ENCODE data around the gene UGT1A4. TPM values are rescaled to one million over a fixed set of nuclear protein-coding genes. Genes with fewer than 3 reads are reported as not detected.

Gene UGT1A4
- total and polyA plus RNA-seq, 12 donors: not detected

DNA sequence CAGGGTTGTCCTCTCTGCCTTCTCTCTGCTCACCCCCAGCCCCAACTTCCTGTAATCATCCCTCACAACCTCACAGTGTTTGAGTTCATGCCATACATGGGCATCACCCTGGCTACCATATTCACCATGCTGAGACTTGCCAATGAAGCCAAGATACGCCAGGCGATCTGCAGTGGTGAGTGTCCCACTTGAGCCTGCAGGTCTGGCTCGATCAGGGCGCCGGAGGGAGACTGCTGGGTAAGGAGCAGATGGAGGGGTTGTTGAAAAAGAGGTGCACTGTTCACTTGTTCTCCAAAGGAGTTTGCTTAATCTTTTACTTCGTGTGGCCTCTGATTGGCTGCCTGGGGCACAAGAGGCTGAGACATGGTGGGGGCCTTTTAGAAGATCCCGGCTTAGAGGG lies 74.2 kb downstream of the UGT1A4 start:
- H3K27ac ChIP-seq: no peak overlapping the region
- TF ChIP-seq, protein P1, sequence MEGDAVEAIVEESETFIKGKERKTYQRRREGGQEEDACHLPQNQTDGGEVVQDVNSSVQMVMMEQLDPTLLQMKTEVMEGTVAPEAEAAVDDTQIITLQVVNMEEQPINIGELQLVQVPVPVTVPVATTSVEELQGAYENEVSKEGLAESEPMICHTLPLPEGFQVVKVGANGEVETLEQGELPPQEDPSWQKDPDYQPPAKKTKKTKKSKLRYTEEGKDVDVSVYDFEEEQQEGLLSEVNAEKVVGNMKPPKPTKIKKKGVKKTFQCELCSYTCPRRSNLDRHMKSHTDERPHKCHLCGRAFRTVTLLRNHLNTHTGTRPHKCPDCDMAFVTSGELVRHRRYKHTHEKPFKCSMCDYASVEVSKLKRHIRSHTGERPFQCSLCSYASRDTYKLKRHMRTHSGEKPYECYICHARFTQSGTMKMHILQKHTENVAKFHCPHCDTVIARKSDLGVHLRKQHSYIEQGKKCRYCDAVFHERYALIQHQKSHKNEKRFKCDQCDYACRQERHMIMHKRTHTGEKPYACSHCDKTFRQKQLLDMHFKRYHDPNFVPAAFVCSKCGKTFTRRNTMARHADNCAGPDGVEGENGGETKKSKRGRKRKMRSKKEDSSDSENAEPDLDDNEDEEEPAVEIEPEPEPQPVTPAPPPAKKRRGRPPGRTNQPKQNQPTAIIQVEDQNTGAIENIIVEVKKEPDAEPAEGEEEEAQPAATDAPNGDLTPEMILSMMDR (IDR thresholded peaks at IDR 0.05): no peak
- H3K9me3 ChIP-seq: peaks cover 0 to 4% (median 0%) of the 10 kb centered on the region in 11 donors
- H3K4me1 ChIP-seq: no peaks in the 10 kb centered on the region
- H3K27me3 ChIP-seq: peaks cover 0 to 7% (median 0%) of the 10 kb centered on the region in 7 donors
- 86 to 93% methylated on average over 7 of the region's 7 CpGs for WGBS, 2 donors
- intact Hi-C loops (cut with DNase I): no loop called here
- ATAC-seq: no peak
- DNase-seq: no peak
- H3K36me3 ChIP-seq: no peaks in the 10 kb centered on the region
- H3K4me3 ChIP-seq: no peak overlapping the region

DNA sequence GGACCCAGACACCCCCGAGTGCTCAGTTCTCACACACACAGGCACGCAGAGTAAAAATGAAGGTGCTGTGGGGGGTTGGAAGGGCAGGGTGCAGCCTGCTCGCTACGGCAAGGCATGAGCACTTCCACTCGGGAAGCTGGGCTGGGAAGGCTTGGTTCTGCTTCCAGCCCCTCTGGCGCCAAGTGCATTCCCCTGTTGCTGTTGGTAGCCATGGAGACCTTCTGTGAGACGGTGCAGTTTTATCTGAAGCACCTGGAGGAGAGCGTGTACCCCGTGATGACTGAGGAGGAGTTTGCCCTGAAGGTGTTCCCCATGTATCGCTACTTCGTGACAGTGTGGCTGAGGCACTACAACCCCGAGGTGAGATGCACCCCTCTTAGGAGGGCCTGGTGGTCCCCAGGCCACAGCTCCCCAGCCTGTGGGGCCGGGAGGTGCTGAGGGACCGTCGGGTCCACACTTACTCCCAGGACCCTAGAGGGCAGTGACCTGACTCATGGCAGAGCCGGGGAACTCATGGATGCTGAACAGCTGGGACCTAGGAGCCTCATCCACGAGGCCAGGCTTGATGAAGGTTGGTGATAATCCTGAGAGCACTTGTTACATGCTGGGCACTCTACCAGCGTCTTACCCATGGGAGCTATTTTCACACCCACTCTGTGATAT lies 75.1 kb downstream of the UGT1A4 start:
- ATAC-seq (no peak), DNase-seq (no peak)
- no peaks in the 10 kb centered on the region for H3K36me3 ChIP-seq
- 73 to 76% methylated on average over 18 of the region's 18 CpGs for WGBS, 2 donors
- H3K4me1 ChIP-seq: no peaks in the 10 kb centered on the region
- intact Hi-C loops (cut with DNase I): no loop called here
- H3K4me3 ChIP-seq: no peak overlapping the region
- peaks cover 0 to 7% (median 0%) of the 10 kb centered on the region in 7 donors for H3K27me3 ChIP-seq
- peaks cover 0 to 4% (median 0%) of the 10 kb centered on the region in 11 donors for H3K9me3 ChIP-seq
- no peak overlapping the region for H3K27ac ChIP-seq
- TF ChIP-seq, protein P1 (IDR thresholded peaks at IDR 0.05): no peak

DNA sequence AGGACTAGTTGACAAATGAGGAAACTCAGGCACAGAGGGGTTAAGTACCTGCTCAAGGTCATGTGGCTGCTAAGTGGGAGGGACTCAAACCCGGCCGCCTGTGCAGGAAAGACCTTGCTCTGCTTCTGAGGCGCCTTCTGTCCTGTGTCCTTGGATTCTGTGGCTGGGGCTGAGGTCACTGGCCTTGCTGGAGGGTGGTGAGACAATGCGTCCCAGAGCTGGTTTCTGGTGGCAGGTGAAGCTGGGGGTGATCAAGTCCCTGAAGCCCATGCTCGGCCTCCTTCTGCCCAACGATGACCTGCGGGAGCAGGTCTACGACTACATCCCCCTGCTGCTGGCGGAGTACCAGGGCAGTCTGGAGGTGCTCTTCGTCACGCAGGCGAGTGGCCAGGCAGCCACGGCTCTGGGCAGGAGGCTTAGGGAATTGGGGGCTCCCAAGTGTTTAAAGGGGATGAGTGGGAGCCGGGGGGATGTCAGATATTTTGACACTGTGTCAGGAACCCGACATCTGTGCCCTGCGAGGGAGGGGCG lies 75.7 kb downstream of the UGT1A4 start:
- intact Hi-C loops (cut with DNase I): no loop called here
- Histone ChIP-seq H3K4me3 (no peak overlapping the region), H3K36me3 (no peaks in the 10 kb centered on the region), H3K4me1 (no peaks in the 10 kb centered on the region), H3K27ac (no peak overlapping the region), H3K9me3 (peaks cover 0 to 4% (median 0%) of the 10 kb centered on the region in 11 donors), H3K27me3 (peaks cover 0 to 7% (median 0%) of the 10 kb centered on the region in 7 donors)
- ATAC-seq (no peak), DNase-seq (no peak)
- 74 to 75% methylated on average over 17 of the region's 17 CpGs for WGBS, 2 donors
- TF ChIP-seq, protein P1 (IDR thresholded peaks at IDR 0.05): no peak

DNA sequence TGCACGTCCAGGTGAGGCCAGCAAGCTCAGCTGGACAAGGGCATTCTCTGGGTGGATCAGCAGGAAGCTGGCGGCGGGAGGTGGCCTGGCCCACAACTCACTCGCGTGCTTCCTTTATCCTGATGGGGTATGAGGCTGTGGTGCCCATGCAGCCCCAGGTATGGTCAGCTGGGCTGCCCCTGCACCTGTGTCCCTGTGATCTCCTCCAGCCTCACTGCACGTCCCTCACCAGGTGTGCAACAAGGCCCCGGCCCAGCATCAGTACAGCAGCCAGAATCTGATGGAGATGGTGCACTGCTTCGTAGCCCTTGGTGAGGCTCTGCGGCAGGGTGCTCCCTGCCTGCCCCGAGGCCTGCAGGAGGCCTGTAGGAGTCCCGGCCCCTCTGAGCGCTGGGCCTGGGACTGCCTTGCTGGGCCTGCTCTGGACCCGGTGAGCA lies 77.2 kb downstream of the UGT1A4 start:
- Histone ChIP-seq H3K36me3 (no peaks in the 10 kb centered on the region), H3K27me3 (peaks cover 0 to 7% (median 0%) of the 10 kb centered on the region in 7 donors), H3K4me1 (no peaks in the 10 kb centered on the region), H3K27ac (no peak overlapping the region), H3K9me3 (peaks cover 0 to 4% (median 0%) of the 10 kb centered on the region in 11 donors), H3K4me3 (no peak overlapping the region)
- TF ChIP-seq, protein P1 (IDR thresholded peaks at IDR 0.05): no peak
- ATAC-seq (no peak), DNase-seq (no peak)
- 90 to 93% methylated on average over 13 of the region's 13 CpGs for WGBS, 2 donors
- intact Hi-C loops (cut with DNase I): no loop called here
